Endothelial cell of umbilical vein (primary cell): Measurements from ENCODE around the gene FHOD3. TPM values are rescaled to one million over a fixed set of nuclear protein-coding genes. Genes with fewer than 3 reads are reported as not detected.

Source experiments
- BruUV-seq: library from RNA; stranded (reverse); fragments of 400-500 nt; replicated peaks from 2 replicates; lab custom pipeline; 2021; lab: Mats Ljungman, UMichigan
- CTCF ChIA-PET: fragments of 300-600, 350-600 bp; sonication (Branson Sonifier 250); formaldehyde crosslinking; loops from one replicate; lab custom pipeline; 2021; ENCODE audit warnings: antibody characterized with exemption, inconsistent platforms; lab: Charles Lee
- POLR2A ChIA-PET: fragments of 300-600, 350-600 bp; sonication (Branson Sonifier 250); formaldehyde crosslinking; loops from one replicate; lab custom pipeline; 2021; ENCODE audit warnings: antibody characterized with exemption, inconsistent platforms; lab: Charles Lee
- DNase-seq: peaks from one replicate; pipeline ENCODE4 v3.0.0-alpha.2; 2011; ENCODE audit warnings: low read depth, low spot score
- FAIRE-seq: peaks from 2 replicates; lab custom pipeline; 2011; peaks lifted over from hg19 to GRCh38; lab: Jason Lieb, UNC
- H2AFZ ChIP-seq: 2 replicates; pipeline ENCODE4 v1.6.0; 2012; ENCODE audit warnings: low read depth, low read length, control low read depth, inconsistent platforms
- H3K27ac ChIP-seq: 2 replicates; pipeline ENCODE4 v1.5.1; 2011; ENCODE audit warnings: low read depth, mild to moderate bottlenecking, control low read depth, low read length, moderate library complexity; ENCODE audit not compliant: insufficient read depth
- H3K27me3 ChIP-seq, 2 experiments: 2 replicates each; pipeline versions ENCODE4 v1.6.0 to v1.6.1; 2011; ENCODE audit warnings: low read length in 2 of 2, mixed read lengths in 1 of 2; ENCODE audit not compliant: control insufficient read depth in 2 of 2, insufficient read depth in 2 of 2
- H3K36me3 ChIP-seq, 2 experiments: 2 replicates in 1 of 2; 3 replicates in 1 of 2; pipeline ENCODE4 v1.5.1; 2011; ENCODE audit warnings: low read length in 2 of 2, mild to moderate bottlenecking in 1 of 2, moderate library complexity in 1 of 2; ENCODE audit not compliant: control insufficient read depth in 2 of 2, insufficient read depth in 2 of 2; ENCODE audit errors: extremely low read depth in 1 of 2
- H3K4me1 ChIP-seq: 3 replicates; pipeline ENCODE4 v1.5.1; 2011; ENCODE audit warnings: mild to moderate bottlenecking, low read length; ENCODE audit not compliant: control insufficient read depth, insufficient read depth; ENCODE audit errors: extremely low read depth
- H3K4me2 ChIP-seq: 2 replicates; pipeline ENCODE4 v1.6.1; 2011; ENCODE audit warnings: low read length, control low read depth, mixed read lengths; ENCODE audit not compliant: insufficient read depth
- H3K4me3 ChIP-seq, 3 experiments: fragments of 200-600 bp in 1 of 3; sonication (generic), shearing (Covaris generic) in 1 of 3; replicated peaks in 1 of 3; 2 replicates each; pipeline ENCODE4 v1.5.1; 2011 to 2016; ENCODE audit warnings: control low read depth in 3 of 3, low read length in 3 of 3, mild to moderate bottlenecking in 2 of 3, inconsistent platforms in 1 of 3, low read depth in 1 of 3, moderate library complexity in 1 of 3; ENCODE audit not compliant: insufficient read depth in 1 of 3
- H3K79me2 ChIP-seq: 2 replicates; pipeline ENCODE4 v1.6.0; 2012; ENCODE audit warnings: low read length, inconsistent platforms; ENCODE audit not compliant: control insufficient read depth, insufficient read depth
- H3K9ac ChIP-seq: replicated peaks from 2 replicates; pipeline ENCODE3; 2011; ENCODE audit warnings: low read length, control low read depth; ENCODE audit not compliant: insufficient read depth; ENCODE audit errors: extremely low read depth
- H3K9me1 ChIP-seq: replicated peaks from 3 replicates; pipeline ENCODE4 v1.6.0; 2011; ENCODE audit warnings: mild to moderate bottlenecking, low read length; ENCODE audit not compliant: control insufficient read depth, insufficient read depth; ENCODE audit errors: extremely low read depth
- H3K9me3 ChIP-seq: replicated peaks from 2 replicates; pipeline ENCODE4 v1.5.1; 2012; ENCODE audit warnings: low read length, inconsistent platforms; ENCODE audit not compliant: control insufficient read depth, insufficient read depth
- H4K20me1 ChIP-seq: replicated peaks from 2 replicates; pipeline ENCODE3; 2011; ENCODE audit warnings: mild to moderate bottlenecking, low read length; ENCODE audit not compliant: control insufficient read depth, insufficient read depth; ENCODE audit errors: extremely low read depth
- CTCF ChIP-seq, 2 donors: IDR thresholded peaks; 1 replicate in 1 of 2; 2 replicates in 1 of 2; pipeline ENCODE4 v1.5.1; 2011; ENCODE audit warnings: low read length in 2 of 2, mild to moderate bottlenecking in 2 of 2, moderate library complexity in 2 of 2, control low read depth in 1 of 2, inconsistent platforms in 1 of 2, low read depth in 1 of 2; ENCODE audit not compliant: insufficient read depth in 1 of 2; ENCODE audit errors: extremely low read depth in 1 of 2
- EZH2 ChIP-seq: IDR thresholded peaks from 2 replicates; pipeline ENCODE4 v1.6.1; 2012; ENCODE audit warnings: borderline replicate concordance, low read depth, mild to moderate bottlenecking, moderate library complexity, low read length, inconsistent platforms; ENCODE audit not compliant: severe bottlenecking
- FOS ChIP-seq: IDR thresholded peaks from 2 replicates; pipeline ENCODE4 v1.6.1; 2011; ENCODE audit warnings: mild to moderate bottlenecking, low read length, moderate library complexity, borderline replicate concordance; ENCODE audit not compliant: insufficient read depth
- GATA2 ChIP-seq: IDR thresholded peaks from 2 replicates; pipeline ENCODE4 v1.7.0; 2011; ENCODE audit warnings: low read depth, mild to moderate bottlenecking, moderate library complexity, mixed read lengths, low read length; ENCODE audit not compliant: insufficient read length, insufficient read depth
- JUN ChIP-seq: IDR thresholded peaks from 2 replicates; pipeline ENCODE4 v1.6.1; 2011; ENCODE audit warnings: borderline replicate concordance, low read depth; ENCODE audit not compliant: insufficient read length, insufficient read depth
- MAX ChIP-seq: IDR thresholded peaks from 2 replicates; pipeline ENCODE4 v1.6.1; 2011; ENCODE audit not compliant: insufficient read depth, insufficient read length
- MYC ChIP-seq: IDR thresholded peaks from one replicate; pipeline ENCODE4 v1.6.1; 2011; ENCODE audit warnings: mild to moderate bottlenecking, low read depth, low read length
- POLR2A ChIP-seq: IDR thresholded peaks from 2 replicates; pipeline ENCODE4 v1.6.1; 2012; ENCODE audit warnings: low read depth, mild to moderate bottlenecking, control low read depth, low read length
- POLR2AphosphoS5 ChIP-seq: IDR thresholded peaks from 2 replicates; pipeline ENCODE4 v1.6.1; 2012; ENCODE audit warnings: low read depth, mild to moderate bottlenecking, control low read depth, low read length, moderate library complexity; ENCODE audit not compliant: insufficient read depth
- dilution Hi-C: fragments of 300-500 bp; cut with MboI; formaldehyde crosslinking; loops from one replicate; pipeline ENCODE4 v1.15.0; 2019; ENCODE audit warnings: low sequenced_read_pairs; ENCODE audit not compliant: extremely low pct_ligation_motif_present
- intact Hi-C: fragments of 100-400 bp; cut with micrococcal nuclease; formaldehyde crosslinking; loops from one replicate; pipeline ENCODE4 v1.10.0; 2022
- polyA plus RNA-seq, 4 experiments: library from polyadenylated mRNA; depleted of rRNA in 3 of 4; stranded (reverse) in 3 of 4; unstranded in 1 of 4; fragments of >200 nt; gene quantifications; 2 replicates each; pipeline versions ENCODE4 v1.2.1 to v1.2.3, GENCODE V29; 2011 to 2012; ENCODE audit warnings: missing spikeins in 1 of 4
- total RNA-seq: library from RNA; stranded (reverse); gene quantifications from 2 replicates; pipeline ENCODE4 v1.2.3, GENCODE V29; 2021

Gene FHOD3
- total and polyA plus RNA-seq, 2 donors (not counting 3 experiments of a cell fraction or from before 2014, with no cell fraction given) = 0.06 to 1.5 TPM

GRCh38 chr18:36331521-36331971 lies 34.0 kb downstream of the FHOD3 start:
- Histone ChIP-seq H3K9ac (no peak overlapping the region), H2AFZ (no peak overlapping the region), H3K9me1 (no peaks in the 10 kb centered on the region), H3K4me1 (no peaks in the 10 kb centered on the region), H3K4me2 (no peak overlapping the region), H3K79me2 (no peaks in the 10 kb centered on the region), H3K36me3 (no peaks in the 10 kb centered on the region), H3K27me3 (no peaks in the 10 kb centered on the region), H4K20me1 (no peaks in the 10 kb centered on the region), H3K4me3 (no peak overlapping the region), H3K9me3 (no peaks in the 10 kb centered on the region), H3K27ac (no peak overlapping the region)
- no TSS peak for BruUV-seq
- intact Hi-C loops (no loop called here), dilution Hi-C loops (no loop called here)
- TF ChIP-seq CTCF (IDR thresholded peaks at IDR 0.05; ENCODE audit: extremely low read depth in 1 of 2, insufficient read depth in 1 of 2, low read depth in 1 of 2, low read length in 2 of 2) = no peak
- TF ChIP-seq POLR2A = no peak
- TF ChIP-seq JUN = no peak
- no peak for TF ChIP-seq MAX
- no peak for TF ChIP-seq GATA2
- TF ChIP-seq MYC = no peak
- no peak for TF ChIP-seq POLR2AphosphoS5
- no peak for TF ChIP-seq FOS
- no peak for TF ChIP-seq EZH2
- ChIA-PET POLR2A (no interaction called here), CTCF (no interaction called here)
- FAIRE-seq = no peak
- no peak for DNase-seq
